Activated CD4-positive, alpha-beta T cell treated with anti-CD3 and anti-CD28 coated beads, Interleukin-2, Interleukin-4, amounts not matched to agents 100 ng/mL and 50 ng/mL, durations not matched to agents 16 hours and 8 hours (primary cell): ENCODE measurements around the gene LSM14A.
"Not testable (repeated sequence)": the region's sequence is repeated elsewhere in the genome, so short reads cannot be mapped to it uniquely, and the experiment has no call there.

Source experiments
- DNase-seq: peaks from one replicate; pipeline ENCODE4 v3.0.0-alpha.2; 2020; ENCODE audit warnings: low spot score

Gene LSM14A

DNA sequence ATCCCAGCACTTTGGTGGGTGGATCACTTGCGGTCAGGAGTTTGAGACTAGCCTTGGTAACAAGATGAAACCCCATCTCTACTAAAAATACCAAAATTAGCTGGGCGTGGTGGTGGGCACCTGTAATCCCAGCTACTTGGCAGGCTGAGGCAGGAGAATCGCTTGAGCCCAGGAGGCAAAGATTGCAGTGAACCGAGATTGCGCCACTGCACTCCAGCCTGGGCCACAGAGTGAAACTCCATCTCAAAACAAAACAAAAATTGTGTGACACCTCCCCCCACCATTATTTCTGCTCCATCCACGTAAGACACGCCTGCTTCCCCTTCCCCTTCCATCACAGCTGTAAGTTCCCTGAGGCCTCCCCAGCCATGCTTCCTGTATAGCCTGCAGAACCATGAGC, 13.3 kb upstream of the LSM14A start:
- not testable (repeated sequence) for DNase-seq

DNA sequence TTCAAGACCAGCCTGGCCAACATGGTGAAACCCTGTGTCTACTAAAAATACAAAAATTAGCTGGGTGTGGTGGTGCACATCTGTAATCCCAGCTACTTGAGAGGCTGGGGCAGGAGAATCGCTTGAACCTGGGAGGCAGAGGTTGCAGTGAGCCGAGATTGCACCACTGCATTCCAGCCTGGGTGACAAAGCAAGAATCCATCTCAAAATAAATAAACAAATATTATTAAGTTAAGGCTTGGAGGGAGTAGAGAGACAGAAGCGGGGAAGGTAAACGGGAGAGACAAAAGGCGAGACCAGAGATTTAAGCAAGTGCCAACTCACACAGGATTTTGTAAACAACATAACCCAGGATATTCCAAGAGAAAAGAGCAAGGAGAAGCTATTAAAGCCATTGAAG, 12.8 kb upstream of the LSM14A start:
- DNase-seq, result not testable (repeated sequence)

DNA sequence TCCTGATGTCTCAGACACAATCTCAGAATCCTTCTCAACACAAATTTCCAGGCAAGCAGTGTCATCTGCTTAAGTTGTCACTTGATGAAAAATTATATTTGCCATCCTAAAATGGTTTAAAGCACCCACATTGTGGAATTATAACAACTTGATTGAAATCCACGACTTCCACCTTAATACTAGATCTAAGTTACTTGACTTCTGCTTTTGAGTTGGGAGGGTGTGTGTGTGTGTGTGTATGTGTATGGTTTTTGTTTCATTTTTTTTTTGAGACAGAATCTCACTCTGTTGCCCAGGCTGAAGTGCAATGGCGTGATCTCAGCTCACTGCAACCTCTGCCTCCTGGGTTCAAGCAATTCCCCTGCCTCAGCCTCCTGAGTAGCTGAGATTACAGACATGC, 10.4 kb upstream of the LSM14A start:
- DNase-seq, result not testable (repeated sequence)

DNA sequence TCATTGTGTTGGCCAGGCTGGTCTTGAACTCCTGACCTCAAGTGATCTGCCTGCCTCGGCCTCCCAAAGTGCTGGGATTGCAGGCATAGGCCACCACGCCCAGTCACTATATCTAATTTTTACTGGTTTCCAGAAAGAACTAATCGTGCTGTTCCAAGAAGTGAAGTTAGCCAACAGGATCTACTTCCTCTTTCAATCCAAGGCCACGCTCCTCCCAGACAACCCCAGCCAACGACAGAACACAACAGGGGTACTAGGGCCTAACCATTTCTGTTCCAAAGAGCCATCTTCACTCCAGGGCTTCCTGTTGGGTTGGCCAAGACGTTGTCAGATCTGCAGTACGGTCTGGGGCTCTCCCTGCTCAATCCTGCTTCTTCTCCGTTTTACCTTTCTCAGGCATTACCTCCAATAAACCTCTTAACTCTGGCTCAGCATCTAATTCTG, 7.0 kb upstream of the LSM14A start:
- DNase-seq, result no peak

DNA sequence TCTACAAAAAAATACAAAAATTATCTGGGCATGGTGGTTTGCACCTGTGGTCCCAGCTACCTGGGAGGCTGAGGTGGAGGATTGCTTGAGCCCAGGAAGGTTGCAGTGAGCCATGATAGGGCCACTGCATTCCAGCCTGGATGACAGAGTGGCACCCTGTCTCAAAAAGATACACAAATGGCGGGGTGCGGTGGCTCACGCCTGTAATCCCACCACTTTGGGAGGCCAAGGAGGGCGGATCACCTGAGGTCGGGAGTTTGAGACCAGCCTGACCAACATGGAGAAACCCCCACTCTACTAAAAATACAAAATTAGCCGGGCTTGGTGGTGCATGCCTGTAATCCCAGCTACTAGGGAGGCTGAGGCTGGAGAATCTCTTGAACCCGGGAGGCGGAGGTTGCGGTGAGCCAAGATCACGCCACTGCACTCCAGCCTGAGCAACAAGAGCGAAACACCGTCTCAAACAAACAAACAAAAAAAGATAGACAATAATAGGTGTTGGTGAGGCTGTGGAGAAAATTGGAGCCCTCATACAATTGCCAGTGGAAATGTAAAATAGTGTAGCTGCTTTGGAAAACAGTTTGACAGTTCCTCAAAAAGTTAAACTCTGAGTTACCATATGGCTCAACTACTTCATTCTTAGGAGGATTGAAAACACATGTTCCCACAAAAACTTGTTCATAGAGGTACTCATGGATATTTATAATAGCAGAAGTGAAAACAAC, 2.7 kb upstream of the LSM14A start:
- not testable (repeated sequence) for DNase-seq

DNA sequence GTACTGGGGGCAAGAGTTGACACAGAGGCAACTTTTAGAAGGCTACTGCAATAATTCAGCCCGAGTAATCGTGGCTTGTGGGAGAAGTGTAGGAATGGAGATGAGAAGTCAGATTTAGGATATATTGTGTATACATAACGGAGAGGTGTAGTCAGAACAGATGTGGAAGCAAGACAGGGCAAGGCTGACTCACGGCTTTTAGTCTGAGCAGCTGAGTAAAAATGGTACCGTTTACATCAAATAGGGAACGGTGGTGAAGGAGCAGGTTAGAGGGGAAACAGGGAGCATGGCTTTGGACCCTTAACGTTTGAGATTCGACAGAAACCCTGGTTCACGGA, 796 bp upstream of the LSM14A start:
- peak; percentile 86 for DNase-seq

DNA sequence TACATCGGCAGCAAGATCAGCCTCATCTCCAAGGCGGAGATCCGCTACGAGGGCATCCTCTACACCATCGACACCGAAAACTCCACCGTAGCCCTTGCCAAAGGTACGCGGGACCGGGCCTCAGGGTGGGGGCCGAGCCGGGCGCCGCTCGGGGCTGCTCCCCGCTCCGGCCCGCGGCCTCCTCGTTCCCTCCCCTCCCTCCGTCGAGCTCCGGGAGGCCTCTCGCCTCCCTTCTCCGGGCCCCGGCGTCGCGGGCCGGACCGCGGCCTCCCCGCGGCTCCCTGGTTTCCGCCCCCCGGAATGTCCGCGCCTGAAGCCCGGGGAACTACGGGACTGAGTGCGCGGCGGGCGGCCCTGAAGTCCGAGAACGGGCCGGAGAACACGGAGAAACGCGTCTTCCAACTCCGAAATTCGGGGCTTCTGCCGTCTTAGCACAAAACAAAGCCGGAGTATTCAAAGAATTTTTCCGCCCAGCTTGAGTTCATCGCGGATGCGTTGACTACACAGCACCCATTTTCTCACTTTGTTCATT, 423 bp downstream of the LSM14A start:
- DNase-seq, result peak; percentile 24

DNA sequence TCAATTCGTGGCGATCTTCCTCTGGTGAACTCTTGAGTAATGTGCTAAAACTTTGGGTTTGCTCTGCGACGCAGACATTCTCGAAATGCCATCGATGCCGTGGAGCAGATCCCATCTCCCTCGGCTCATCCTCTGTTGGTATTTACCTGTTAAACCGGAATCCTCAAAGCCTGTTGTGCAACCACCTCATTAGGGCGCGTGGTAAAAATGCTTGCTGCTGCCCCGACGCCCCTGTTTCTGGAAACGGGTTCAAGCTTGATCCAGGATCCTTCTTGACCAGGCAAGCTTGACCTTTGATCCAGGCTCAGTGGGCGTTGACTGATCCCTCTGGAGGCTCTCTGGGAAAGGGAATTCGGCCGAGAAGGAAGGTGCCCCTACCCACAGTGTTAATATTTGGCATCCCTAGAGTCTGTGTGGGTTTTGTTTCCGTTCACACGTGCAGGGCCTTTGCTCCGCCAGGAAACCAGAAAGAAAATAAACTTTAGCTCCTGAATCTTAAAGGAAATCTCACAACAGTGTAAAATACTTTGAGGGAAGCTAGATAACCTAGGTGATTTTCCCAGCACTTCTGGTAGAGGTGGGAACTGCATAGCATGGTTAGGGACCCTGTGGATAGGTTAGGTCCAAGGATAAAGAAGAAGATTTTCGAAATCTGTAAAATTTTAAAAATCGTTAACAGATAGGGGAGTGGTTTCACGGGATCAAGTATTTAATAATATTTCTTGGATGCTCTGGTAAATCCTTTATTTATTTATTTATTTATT, 1.1 kb downstream of the LSM14A start:
- no peak for DNase-seq

DNA sequence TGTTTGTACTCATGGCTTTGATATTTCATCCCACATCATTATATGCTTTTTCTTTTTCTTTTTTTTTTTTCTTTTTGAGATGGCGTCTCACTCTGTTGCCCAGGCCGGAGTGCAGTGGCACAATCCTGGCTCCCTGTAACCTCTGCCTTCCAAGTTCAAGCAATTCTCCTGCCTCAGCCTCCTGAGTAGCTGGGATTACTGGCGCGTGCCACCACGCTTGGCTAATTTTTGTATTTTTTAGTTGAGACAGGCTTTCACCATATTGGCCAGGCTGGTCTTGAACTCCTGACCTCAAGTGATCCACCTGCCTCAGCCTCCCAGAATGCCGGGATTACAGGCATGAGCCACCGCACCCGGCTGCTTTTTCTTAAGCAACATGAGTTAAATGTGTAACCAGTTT, 2.9 kb downstream of the LSM14A start:
- DNase-seq, result not testable (repeated sequence)

DNA sequence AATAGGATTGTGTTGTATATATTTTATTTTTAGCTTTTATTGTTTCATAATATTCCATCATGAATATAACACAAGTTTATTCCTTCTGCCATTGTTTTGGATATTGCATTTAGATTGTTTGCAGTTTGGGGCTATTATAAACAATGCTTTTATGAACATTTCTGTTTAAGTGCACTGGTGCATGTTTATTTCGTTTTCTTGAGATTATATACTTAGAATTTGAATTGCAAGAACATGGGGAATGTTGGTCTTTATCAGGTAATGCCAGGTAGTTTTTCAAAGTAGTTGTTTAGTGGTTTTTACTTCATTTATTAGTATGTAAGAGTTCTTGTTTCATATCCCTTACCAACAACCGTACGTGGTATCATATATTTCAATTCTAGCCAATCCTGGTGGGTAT, 4.3 kb downstream of the LSM14A start:
- no peak for DNase-seq

DNA sequence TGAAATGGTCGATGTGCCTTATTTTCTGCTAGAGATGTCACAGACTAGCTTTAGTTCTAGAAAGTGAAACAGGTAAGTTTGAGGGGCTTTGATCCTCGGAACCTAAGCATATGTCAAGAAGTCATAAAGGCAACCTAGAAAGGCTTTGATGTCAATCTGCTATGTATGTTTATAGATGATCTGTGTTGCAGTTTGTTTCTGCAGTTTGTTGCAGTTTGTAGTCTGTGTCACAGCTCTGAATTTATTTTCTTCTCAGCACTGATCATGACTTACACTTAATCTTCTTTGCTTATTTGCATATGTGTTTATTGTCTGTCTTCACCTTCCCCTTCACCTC, 5.9 kb downstream of the LSM14A start:
- no peak for DNase-seq

DNA sequence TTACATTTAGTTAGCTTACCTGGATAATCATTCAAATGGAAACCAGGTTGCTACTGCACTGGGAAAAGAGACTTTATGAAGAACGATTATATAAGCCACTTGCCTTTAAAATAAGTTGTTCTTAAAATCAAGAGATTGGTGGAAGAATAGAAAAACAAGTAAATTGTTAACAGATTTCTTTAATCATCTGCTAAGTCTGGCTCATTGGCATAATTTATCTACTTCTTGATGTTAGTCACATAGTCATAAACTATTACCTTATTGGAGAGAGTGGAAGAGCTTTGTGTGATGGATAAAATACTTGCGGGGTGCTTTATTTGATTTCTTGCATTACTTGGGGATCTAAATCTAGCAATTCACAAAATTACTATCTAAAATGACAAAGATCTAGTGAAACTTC, 6.8 kb downstream of the LSM14A start:
- no peak for DNase-seq

DNA sequence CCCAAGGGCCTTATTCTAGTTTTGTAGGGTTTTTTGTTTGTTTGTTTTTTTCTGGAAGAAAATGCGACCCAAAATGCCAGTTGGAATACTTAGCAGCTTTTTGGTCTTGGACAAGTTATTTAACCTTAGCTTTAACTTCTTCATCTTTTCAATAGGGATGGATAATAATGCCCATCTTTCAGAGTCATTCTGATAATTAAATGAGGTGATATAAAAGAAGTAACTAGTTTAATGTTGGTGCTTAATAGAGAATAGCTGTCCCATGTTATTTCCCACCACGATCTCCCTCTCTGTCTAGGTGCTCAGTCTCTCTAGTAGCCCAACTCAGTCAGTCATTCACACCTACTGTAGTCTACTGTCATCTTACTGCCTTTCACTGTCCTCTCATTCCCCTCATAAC, 8.0 kb downstream of the LSM14A start:
- DNase-seq, result no peak

DNA sequence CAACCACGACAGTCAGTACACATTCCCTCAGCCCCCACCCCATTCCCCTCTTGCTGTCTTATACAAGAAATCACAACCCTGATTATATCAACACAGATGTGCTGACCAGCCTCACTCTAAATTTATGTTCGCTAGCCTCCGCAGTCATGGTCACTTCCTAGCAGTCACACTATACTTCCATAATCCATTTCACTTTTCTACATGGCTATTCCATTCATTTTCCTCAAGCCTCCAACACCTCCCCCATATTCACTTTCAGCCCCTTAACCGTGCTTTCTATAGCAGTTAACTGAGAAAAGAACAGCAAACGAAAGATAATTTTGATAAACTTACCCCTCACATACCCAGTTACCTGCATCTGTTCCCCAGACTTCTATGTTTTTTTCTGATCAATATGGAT, 8.4 kb downstream of the LSM14A start:
- DNase-seq, result no peak

DNA sequence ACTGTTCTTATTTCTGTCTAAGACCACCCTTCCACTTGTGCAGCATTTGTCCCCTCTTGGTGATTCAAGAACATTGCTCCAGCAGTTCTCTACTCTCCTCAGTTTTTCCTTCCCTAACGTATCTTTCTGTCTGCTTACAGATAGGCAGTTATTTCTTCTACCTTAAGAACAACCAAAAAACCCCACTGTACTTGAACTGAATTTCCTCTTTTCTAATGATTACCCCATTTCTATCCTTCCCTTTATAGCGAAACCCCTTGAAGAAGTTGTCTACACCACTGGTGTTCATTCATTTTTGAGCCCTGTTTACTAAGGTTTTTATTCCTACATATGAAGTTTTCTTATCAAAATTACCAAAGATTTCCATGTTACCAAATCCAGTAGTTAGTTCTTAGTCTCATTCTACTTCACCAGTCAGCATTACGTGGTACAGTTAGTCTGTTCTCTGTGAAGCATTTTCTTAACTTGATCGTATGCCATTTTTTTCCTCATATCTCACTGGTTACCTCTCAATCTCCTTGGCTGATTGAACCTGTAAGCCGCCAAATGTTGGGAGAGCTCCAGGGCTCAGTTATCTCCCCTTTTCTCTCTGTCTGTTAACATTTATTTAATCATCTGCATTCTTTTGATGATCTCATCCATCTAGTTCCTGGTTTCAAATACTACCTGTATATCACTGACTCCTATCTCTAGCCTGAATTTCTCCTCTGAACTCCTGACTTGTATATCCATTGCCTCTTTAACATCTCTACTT, 9.0 kb downstream of the LSM14A start:
- no peak for DNase-seq

DNA sequence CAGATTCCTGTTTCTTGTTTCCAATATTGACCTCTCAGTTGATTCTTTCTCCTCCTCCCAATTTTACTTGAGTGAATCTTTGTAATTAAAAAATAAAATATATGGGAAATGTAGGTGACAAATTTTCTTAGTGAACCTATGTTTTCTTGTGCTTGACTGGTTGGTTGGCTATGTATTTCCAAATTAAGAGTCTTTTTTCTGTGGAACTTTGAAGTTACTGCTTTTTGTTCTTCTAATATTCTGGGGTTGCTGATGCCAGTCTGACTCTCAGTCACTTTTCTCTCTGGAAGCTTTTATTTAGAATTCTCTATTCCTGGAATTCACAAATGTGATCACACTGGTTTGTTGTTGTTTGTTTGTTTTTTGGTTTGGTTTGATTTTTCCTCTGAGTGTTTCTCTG, 9.8 kb downstream of the LSM14A start:
- no peak for DNase-seq

DNA sequence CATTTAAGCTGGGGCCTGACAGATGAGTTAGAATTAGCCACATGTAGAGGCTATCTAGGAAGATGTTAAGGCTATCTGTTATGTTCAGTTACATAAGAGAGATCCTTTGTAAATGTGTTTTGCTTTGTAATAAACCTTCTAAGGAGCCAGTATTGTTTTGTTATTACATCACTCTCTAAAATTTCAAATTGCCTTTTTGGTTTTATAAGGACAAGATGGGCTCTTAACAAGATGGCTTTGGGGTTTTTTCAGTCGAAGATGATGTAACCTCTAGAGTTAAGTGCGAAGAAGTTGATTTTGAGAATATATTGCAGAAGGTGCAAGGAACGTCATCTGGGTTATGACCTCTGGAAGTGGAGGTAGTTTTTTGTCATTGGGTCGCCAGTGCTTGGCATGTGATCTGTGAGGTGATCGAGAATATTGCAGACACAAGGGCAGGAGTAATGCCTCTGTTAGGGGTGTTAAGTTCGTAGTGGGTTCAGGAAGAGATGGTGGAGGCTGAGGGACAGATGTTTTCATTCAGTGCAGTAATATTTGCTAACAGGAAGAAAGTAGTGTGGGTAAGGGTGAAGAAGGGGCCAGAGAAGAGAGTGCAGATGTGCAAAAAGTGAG, 12.7 kb downstream of the LSM14A start:
- no peak for DNase-seq

DNA sequence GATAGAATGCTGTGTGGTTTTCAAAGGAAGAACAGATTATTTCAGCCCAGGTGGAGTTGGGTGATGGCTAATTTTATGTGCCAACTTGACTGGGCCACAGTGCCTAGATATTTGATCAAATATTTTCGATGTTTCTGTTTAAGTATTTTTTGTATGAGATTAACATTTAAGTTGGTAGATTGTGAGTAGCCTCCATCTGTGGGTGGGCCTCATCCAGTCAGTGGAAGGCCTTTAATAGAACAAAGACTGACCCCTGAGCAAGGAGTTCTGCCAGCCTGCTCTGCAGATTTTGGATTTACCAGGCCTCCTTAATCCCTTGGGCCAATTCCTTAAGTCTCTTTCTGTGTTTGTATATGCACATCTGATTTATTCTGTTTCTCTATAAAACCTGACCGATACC, 13.9 kb downstream of the LSM14A start:
- DNase-seq, result no peak

DNA sequence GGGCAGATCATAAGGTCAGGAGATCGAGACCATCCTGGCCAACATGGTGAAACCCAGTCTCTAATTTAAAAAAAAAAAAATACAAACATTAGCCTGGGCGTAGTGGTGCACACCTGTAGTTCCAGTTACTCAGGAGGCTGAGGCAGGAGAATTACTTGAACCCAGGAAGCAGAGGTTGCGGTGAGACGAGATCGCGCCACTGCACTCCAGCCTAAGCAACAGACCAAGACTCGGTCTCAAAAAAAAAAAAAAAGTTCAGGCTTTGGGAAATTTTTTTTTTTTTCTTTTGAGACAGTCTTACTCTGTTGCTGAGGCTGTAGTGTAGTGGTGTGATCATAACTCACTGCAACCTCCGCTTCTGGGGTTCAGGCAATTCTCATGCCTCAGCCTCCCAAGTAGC, 14.7 kb downstream of the LSM14A start:
- DNase-seq, result no peak

DNA sequence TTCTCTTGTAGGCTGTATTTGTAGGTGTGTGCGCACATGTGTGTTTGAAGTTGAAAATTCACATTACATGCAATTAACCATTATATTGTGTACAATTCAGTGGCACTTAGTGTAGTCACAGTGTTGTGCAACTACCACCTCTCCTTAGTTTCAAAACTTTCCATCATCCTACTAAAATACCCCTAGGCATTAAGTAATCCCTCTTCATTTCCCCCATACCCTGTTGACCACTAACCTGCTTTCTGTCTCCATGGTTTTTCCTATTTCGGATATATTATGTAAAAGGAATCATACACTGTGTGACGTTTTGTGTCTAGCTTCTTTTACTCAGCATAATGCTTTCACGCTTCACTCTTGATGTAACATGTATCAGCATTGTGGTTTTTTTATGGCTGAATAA, 16.1 kb downstream of the LSM14A start:
- no peak for DNase-seq

DNA sequence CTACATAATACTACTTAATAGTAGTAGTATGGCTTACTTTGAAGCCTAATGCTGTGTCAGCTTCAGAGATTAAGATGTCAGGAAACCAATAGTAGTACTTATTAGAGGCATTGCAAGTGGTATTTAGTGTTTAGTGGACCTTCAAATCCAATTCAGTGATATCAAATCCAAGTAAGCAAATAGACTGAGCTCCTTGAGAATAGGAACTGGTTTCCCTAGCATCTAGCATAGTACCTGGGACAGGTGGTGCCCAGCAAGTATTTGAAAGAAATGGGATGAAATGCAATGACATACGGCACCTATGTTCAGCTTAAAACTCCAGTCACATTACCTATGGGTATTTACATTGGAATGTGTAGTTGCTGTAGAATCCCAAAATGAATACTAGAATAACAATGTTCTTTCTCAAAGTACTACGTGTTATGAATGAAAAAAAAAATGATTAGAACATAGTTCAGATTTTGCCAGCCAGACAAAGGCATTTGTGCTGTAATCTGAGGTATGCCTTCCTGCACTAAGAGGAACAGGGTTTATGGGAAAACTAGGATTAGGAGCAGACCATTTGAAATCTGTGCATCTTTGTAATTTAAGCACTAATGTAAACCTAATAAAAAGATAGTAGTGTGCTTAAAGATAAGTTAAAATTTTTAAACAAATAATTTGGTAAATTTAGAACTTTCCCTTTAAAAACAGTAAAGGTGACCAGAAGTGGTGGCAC, 17.1 kb downstream of the LSM14A start:
- DNase-seq, result no peak

DNA sequence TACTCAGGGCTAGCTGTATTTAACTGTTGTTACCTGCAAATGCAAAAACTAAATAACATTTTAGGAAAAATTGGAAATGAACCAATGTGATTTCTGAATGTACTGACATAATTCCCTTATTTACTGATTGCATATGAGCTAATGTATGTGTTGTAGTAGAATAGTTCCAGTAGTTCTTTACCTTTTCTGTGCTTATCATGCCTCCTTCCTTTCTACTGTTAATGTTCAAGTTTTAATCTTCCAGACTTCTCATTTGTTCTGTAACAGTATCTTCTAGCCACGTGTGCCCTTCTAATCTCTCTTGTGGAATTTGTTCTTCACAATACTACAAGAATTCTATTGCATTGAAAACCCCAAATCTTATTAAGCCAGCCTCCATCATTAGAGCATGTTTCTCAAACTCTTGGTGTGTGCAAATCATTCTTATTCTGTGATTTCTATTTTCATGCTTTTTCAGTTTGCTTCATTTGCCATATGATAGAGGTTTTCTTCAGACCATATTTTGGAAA, 17.7 kb downstream of the LSM14A start:
- DNase-seq, result no peak
